Activated CD4-positive, alpha-beta T cell treated with anti-CD3 and anti-CD28 coated beads for 4 hours (primary cell): ENCODE data around the gene SAMD3.
"Not testable (repeated sequence)": the region's sequence is repeated elsewhere in the genome, so short reads cannot be mapped to it uniquely, and the experiment has no call there.

Experiments
- DNase-seq, 2 donors: peaks; one replicate each; pipeline ENCODE4 v3.0.0-alpha.2; 2020

Gene SAMD3

GRCh38 chr6:130207979-130208649 is 14.6 kb downstream of the SAMD3 start:
- DNase-seq: no peak

GRCh38 chr6:130206479-130206878 is 16.3 kb downstream of the SAMD3 start:
- DNase-seq: no peak

- no peak for DNase-seq
Measured at GRCh38 chr6:130204322-130204721, 18.4 kb downstream of the SAMD3 start.

GRCh38 chr6:130203370-130203769 is 19.4 kb downstream of the SAMD3 start:
- no peak for DNase-seq

GRCh38 chr6:130202782-130203181 is 20.0 kb downstream of the SAMD3 start:
- no peak for DNase-seq

GRCh38 chr6:130200020-130200419 is 22.7 kb downstream of the SAMD3 start:
- DNase-seq: no peak

GRCh38 chr6:130198483-130199035 is 24.2 kb downstream of the SAMD3 start:
- no peak for DNase-seq

GRCh38 chr6:130197816-130198482 is 24.8 kb downstream of the SAMD3 start:
- not testable (repeated sequence) for DNase-seq

- DNase-seq: not testable (repeated sequence)
Measured at GRCh38 chr6:130194434-130194833, 28.3 kb downstream of the SAMD3 start.

- no peak for DNase-seq
Measured at GRCh38 chr6:130190701-130191690, 31.8 kb downstream of the SAMD3 start.

GRCh38 chr6:130189531-130190397 is 33.0 kb downstream of the SAMD3 start:
- DNase-seq: no peak

GRCh38 chr6:130188207-130188899 is 34.4 kb downstream of the SAMD3 start:
- no peak for DNase-seq

- DNase-seq: no peak
Measured at GRCh38 chr6:130187335-130188206, 35.2 kb downstream of the SAMD3 start.

- no peak for DNase-seq
Measured at GRCh38 chr6:130185658-130186057, 37.1 kb downstream of the SAMD3 start.

GRCh38 chr6:130183271-130184222 is 39.2 kb downstream of the SAMD3 start:
- DNase-seq: no peak

GRCh38 chr6:130182466-130182865 is 40.3 kb downstream of the SAMD3 start:
- no peak for DNase-seq

- DNase-seq: no peak
Measured at GRCh38 chr6:130178692-130179091, 44.1 kb downstream of the SAMD3 start.

GRCh38 chr6:130176378-130176777 is 46.4 kb downstream of the SAMD3 start:
- no peak for DNase-seq

GRCh38 chr6:130173377-130174004 is 49.3 kb downstream of the SAMD3 start:
- DNase-seq: not testable (repeated sequence)
